OCI-M2 (cell line): Measurements from ENCODE around the gene ADGB.
"Not testable (repeated sequence)": the region's sequence is repeated elsewhere in the genome, so short reads cannot be mapped to it uniquely, and the experiment has no call there.

Experiments
- DNase-seq: peaks from one replicate; lab custom pipeline; 2025; ENCODE audit not compliant: unreplicated experiment; lab: John Stamatoyannopoulos, UW

ADGB gene

DNA sequence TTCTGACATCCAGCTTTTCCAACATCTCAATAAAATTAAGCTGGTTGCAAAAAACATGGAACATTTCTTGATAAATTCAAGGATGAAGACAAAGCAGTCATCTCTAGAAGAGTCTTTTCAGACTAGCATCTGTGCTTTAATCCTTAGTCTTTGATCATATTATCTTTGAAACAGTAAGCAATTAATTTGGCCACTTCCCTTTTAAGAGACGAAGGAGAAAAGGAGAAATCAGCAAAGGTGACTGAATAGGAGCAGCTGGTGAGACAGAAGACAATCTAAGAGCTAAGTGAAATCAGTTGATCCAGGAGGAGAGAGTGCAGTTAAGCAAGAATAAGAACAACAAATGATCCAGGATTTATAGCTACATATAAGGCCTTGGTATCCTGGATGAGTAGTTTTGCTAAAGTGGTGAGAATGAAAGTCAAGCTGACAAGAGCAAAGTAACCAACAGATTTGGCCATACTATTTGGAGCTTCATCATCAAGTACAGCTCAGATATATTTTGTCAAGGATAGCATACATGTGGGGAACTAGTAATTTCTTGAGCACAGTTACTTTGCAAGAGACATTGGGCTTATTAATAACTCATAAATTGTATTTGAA is 215.5 kb downstream of the ADGB start:
- DNase-seq, result no peak

DNA sequence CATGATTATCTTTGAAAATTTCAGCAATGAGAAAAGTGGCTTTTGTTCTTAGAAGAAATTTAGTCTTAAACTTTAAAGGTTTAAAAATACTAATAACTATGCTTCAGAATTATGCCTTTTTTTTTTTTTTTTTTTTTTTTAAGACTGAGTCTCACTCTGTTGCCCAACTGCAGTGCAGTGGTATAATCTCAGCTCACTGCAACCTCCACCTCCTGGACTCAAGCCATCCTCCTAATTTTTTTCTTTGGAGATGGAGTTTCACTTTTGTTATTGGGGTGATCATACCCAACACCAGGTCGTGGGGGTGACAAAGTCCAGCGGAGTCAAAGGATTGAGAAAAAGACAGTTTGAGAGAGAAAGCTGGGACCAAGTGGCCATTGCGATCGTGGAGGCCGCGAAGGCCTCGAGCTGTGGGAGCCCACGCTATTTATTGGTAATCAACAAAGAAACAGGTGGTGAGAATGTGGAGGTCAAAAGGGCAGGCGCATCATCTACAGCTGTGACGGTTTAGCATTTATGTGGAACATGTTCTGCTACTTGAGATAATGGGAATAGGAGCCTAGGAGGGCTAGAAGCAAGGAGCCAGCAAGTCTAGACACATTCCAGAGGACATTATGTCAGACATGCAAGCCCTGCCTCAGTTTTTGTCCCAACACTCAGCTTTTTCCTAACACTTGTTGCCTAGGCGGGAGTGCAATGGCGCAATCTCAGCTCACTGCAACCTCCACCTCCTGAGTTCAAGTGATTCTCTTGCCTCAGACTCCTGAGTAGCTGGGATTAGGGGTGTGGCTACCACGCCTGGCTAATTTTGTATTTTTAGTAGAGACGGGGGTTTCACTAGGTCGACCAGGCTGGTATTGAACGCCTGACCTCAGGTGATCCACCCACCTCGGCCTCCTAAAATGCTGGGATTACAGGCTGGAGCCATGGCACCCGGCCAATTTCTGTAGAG is 217.0 kb downstream of the ADGB start:
- DNase-seq, result not testable (repeated sequence)

DNA sequence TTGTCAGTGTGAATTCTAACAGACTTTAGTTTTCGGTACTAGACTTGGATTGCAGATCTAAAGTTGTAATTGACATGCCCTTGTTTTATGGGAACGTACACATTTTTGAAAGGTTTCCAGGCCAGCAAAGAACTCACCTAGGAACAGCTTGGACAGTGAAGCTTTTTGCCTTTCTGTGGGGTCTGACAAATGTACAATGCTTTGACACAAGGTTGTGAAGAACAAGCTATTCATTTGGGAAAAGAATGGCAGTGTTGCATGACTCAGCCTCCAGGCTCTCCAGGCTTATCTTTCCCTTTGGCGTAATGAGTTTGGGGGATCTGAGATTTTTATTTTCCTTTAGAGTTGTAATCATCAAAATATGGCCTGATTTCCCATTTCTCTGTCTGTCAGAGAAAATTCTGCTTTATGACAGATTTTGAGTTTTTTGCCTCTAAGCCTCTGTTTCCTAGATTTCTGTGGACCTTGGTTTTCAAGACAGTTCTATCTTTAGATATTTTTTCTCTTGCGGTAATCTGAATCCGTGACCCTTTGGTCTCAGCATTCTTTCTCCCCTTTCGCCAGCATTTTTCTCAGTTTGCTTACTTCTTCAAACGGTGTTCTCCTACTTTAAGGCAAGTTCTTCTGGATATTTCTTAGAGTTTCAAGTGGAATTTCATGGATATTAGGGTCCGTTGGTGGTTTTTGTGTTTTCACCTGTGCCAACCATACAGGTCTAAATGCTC is 221.0 kb downstream of the ADGB start:
- DNase-seq, result no peak

DNA sequence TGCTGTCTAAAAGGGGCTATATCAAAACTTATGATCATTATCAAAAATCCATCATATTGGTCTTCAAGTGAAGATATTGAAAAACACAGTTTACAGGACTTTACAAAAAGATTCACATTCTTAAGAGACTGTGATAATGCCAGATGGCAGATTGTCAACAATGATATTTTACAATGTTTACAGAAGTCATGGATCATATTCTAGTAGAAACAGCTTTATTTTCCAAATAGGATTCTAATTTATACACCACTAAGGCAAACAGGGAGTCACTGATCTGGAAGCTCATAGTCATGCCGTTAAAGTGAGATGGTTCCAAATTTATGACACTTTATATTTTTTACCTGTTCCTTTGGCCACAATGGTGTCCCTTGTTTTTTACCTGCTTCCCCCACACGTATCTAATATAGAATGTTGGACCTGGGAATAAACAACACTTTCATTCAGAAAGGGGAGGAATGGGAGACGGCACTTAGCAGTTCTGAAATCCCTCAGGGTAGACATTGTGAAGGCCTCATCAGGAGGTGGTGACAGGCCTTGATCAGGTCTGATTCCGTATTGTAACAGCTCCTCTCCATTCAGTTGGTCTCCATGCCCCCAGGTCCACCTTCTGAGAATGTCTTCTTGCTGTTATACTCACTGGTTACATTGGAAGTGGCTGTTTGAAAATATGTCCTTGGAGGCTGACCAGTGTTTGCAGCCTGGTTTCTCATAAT is 228.6 kb downstream of the ADGB start:
- no peak for DNase-seq

DNA sequence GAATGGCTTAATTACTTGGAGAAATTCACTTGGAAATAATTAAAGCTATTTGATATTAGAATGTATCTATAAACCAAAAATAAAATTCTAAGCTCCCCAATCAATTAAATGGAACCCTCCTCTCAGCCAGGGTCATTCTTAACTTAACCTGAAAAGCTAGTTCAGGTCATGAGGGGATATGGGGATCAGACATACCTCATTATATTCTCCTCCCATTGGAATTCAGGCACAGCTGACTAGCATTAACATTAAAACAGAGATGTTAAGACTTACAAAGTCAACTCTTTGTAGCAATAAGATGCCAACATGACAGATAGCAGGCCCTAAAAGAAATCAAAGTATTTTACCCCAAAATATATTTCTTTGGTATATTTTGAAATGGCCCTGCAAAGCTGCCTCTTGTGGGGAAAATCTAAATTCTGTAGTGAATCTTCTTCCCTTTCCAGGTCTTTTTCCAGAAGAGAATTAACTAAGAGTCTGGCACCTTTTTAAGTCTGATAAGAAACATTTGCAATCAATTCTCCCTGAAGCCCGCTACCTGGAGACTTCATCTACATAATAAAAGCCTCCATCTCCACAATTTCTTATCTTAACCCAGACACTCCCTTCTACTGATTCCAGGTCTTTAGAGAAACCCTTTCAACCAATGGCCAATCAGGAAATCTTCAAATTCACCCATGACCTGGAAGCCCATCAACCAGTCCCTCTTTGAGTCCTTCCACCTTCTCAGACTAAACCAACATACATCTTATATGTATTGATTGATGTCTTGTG is 231.2 kb downstream of the ADGB start:
- DNase-seq, result no peak

DNA sequence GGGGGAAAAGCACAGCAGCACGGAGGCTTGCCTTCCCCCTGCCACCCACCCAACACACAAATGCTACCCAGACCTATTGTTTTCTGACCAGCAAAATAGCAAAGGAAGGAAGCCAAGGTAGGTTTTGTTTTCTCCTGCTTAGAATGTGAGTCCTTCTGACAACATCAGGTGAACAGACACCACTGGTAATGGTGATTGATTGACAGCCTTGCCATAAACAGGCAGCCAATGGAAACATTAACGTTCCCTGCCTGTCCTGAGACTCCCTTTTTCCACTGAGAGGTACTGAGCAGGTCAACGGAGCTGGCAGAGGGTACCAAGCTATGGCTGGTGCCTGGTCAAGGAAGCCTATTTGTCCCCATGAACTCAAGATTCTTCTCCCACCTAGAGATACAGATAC is 234.4 kb downstream of the ADGB start:
- DNase-seq, result no peak

DNA sequence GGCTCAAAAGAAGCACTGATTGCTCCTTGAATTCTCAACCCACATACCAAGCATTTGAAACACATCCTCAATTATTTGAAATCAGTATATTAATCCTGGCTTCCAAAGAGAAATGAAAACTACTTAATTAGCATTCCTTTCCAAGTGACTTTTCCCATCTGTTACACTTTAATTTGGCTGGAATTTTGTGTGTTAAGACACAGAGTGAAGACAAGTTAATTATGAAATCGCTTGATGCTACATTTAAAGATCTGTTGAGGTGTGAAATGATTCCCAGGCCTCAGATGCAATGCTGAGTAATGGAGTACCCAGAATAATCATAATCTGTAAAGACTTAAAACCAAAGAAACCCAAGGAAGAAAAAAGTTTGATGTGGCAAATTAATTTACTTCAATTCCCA is 241.4 kb downstream of the ADGB start:
- no peak for DNase-seq

DNA sequence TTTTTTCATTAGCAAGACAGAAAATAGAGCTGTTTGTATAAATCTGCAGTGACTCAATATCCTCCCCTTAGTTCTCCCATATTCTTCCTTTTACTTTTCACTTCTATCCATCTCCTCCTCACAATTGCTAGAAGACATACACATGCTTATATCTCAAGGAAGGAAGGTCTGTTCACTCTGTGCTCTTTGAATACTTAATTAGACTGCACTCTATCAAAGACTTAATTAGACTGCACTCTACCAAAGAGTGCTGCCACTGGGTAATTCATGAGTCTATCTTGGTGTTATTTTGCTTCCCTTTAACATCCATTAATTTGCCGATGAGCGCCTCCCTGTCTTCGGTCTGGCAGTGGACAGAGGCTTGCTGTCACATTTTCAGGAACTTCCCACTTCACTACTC is 241.9 kb downstream of the ADGB start:
- no peak for DNase-seq

DNA sequence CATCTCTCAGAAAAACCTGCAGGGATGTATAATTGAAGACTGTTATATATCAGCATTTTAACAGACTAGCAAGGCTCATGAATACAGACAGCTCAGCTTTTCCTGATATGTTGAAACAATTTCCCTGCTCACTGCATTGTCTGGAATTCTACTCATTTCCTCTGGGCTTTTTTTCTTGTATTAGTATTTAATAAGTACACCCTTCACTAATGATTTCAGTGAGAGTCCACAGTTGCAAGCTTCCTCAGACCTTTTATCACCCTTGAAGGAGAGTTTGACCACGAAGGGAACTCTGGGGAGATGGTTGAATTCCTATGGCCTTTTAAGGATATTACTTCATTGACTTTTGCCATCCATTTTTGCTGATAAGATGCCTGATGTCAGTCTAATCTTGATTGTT is 248.7 kb downstream of the ADGB start:
- DNase-seq, result no peak

DNA sequence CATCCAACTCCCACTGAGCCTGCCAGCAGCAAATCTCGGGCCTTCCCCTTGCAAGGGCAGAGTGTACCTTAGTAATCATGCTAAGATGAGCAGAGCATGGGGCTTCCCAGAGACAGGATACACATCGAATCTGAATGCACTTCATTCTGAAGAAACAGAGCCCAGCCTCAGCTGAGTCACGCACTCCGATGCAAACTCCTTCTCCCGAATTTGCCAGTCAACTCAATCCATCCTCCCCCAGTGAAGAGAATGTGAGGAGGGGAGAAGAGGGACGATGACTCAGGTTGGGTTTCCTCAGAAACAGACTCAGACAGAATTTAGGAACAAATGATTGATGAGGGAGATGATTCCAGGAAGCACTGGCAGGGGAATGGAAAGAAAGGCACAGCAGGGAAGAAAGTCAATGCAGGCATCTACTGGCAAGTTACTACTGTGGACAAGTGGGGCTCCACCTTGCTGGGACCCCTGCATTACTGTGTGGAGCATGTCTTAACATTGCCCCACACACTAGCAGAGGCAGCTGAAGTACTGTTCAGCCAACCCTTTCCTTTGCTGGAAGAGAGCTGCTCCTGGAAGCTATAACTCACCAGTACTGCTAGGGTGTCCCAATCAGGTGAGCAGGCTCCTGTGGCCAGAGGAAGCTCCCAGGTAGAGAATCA is 251.6 kb downstream of the ADGB start:
- DNase-seq, result no peak

DNA sequence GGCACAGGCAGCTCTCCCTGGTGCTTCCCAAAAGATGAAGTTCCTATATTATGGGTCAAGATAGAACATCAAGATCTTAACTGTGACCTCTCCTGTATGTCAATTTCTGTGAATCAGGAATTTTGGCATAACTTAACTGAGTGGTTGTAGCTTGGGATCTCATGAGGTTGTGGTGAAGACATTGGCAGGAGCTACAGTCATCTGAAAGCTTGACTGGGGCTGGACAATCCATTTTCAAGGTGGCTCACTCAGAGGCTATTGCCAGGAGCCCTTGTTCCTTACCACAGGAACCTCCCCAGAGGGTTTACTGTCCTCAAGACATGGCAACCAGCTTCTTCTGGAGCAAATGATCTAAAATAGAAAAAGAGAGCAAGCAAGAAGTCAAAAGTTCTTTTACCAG is 252.2 kb downstream of the ADGB start:
- no peak for DNase-seq

DNA sequence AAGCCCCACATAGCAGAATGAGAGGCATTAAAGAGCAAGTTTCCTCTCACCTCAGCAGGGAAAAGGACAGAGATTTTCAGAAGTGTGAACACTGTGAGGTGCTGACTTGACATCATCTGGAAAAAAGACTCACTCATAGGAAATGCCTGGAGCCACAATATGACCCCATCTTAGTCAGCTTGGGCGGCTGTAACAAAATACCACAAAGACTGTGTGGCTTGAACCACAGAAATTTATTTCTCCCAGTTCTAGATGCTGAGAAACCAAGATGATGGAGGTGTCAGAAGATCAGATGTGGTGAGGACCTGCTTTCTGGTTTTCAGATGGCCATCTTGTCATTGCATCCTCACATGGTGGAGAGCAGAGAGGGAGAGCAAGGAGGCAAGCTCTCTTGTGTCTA is 253.1 kb downstream of the ADGB start:
- DNase-seq, result no peak

DNA sequence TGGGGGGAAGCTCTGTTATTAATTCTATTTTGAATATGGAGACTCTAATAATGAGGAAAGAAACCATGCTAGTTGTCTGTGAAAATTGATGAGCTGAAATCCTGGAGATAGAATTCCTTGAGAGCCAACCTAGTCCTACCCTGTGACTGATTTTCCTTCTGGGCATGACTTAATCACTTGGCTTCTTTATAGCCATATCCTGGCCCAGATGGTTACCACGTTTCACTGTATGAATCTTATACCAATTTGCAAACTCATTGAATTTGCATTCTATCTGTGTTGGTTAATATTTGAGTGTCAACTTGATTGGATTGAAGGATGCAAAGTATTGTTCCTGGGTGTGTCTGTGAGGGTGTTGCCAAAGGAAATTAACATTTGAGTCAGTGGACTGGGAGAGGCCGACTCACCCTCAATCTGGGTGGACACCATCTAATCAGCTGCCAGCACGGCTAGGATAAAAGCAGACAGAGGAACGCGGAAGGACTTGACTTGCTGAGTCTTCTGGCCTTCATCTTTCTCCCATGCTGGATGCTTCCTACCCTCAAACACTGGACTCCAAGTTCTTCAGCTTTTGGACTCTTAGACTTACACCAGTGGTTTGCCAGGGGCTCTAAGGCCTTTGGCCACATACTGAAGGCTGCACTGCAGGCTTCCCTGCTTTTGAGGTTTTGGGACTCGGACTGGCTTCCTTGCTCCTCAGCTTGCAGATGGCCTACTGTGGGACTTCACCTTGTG is 255.9 kb downstream of the ADGB start:
- not testable (repeated sequence) for DNase-seq

DNA sequence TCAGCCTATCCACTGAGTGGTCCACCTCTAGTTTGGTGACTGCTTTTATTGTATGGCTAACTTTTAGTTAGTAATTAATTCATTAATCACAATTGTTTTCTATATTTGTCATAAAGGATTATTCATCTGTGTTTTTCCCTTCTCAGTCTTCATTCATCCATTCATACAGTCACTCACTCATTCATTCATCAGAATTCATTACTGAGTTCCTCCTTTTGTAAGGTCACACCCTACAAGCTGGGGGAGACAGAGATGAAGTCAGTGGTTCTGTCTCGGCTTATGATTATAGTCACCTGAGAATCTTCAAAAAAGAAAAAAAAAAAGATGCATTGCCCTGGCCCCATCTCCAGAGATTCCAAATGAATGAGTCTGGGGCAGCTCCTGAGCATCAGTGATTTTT is 257.1 kb downstream of the ADGB start:
- DNase-seq, result no peak

DNA sequence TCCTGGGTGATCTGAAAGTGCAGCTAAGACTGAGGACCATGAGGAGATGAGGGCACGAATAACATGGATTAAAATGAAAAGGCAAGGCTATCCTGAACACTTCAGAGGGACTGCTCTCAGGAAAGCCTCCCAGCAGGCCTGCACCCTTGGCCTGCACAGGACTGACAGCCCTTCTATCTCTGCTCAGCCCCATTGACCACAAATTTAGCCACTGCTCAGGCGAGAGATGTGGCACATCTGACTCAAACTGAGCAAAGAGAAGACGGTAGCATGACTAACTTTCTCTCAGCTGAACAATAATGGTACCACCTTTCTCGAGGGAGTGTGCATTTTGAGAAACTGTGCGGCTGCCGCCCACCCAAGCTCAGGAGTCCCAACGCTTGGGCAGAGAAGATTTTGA is 257.5 kb downstream of the ADGB start:
- no peak for DNase-seq

DNA sequence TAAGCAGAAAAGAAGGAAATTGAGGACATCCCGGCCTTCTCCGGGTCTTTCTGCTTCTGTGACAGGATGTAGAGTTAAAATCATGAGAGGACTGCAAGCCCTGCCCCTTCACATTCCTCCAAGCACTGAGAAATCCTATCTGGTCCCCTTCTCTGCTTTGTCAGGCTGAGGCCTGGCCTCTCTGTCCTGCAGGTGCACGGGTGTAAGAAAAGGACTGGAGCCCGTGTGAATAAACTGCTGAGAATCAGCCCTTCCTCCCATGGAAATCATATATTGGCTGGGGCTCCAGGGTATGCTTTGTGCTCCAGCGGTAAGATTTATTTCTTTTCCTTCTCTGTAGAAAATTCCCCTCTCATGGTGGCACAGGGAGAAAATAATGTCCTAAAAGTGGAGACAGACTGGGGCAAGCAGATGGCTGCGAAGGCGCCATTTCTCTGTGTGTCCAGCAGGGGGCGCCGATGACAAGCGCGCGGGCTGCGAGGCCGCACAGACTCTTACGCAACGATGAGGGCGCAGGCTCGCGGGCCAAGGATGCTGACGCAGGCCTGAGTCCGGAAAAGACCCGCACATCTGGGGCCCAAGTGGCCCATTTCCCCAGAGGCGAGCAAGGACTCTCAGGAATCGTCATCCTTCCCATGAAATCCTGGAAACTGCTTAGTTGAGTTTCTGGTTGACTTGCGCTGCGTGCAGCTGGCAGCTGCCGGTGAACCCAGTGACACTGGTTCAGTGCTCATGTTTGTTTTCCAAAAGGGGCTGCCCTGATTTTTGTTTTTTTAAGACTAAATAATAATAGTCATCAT is 258.6 kb downstream of the ADGB start:
- peak; percentile 64 for DNase-seq

DNA sequence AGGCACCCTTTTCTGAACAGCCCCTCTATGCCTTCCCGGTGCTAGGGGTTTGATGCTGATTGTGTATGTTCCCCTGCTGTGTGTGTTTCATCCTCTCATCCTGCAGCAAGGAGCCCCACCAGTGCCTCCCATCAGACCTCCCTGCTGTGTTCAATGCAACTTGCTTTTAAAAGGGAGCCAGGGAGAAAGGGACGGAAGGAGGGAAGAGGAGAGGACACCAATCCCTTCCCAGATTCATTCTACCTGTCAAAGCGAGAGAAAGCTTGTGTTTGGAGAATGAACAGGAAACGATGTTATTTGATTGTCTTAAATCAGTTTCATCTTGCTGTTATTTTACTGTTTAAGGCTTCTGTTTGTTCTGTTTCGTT is 259.2 kb downstream of the ADGB start:
- DNase-seq, result no peak

DNA sequence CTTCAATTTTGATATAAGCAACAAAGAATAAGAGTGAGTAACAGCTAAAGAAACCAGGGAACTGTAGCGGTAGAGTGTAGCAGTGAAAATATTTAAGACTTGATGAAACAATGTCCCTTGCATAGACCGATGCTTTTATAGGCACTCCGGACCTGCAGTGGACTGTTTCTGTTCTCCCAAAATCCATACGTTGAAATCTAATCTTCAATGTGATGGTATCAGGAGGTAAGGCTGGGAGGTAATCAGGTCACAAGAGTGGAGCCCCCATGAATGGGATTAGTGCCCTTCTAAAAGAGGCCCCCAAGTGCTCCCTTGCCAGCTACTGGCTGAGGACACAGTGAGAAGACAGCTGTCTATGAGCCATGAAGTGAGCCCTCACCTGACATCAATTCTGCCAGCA is 260.4 kb downstream of the ADGB start:
- DNase-seq, result no peak
